ENCODE data around the gene BTD.

- TF ChIP-seq CTCF (IDR thresholded peaks at IDR 0.05) (no peak), POLR2A (IDR thresholded peaks at IDR 0.05) (no peak), POLR2AphosphoS5 (IDR thresholded peaks at IDR 0.05) (no peak)
These were observed 33.1 kb downstream of the BTD start for GRCh38 chr3:15634671-15635070.
